ENCODE results near the gene RPS18. TPM values are rescaled to one million over a fixed set of nuclear protein-coding genes. Genes with fewer than 3 reads are reported as not detected.

Gene RPS18
- total and polyA plus RNA-seq, 8 donors, result 1,052 to 3,510 (median 2,017) TPM

DNA sequence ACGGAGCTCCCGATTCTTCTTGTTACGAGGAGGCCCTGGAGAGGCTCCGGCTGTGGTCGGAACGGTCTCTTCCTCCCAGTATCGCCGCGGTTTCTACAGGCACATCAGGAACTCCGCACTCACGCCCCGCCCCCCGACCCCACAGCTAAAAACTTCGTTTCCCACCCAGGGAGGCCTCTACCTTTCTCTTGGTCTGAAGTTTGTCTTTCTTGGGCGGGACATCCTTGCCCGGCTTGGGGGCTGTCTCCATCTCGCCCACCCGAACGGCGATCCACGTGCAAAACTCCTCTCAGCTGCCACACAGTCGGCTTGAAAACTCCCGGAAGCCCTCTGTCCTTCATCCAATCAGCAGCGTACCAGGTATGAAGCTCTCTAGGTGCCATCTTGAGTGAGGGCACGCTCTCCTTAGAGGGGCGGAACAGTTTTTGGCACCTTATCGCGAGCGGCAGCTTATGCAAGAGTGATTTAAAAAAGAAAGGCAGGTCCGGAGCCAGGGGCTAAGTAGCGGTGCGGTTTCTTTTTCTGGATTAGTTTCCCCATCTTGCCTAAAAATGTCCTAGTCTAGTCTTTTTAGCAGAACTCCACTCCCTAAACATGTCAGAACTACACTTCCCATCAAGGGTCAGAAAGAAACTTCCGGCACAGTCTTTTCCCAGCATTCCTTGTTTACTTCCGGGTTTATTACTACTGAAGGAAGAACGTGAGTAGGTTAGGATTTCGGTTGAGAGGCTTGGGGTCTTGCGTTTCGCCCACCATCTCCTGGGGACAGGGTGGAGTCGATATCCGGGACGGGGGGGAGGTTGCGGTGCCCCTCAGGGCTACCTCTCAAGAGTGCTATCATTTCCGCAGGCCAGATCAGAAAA lies 17.3 kb downstream of the RPS18 start, which contains the start of the genes PFDN6 and WDR46:
Gene PFDN6, plus strand, starts transcription at position 681 of the 863 bp plus-strand sequence. CDS start 256 bp downstream, outside the sequence.
Gene WDR46, minus strand, starts transcription at position 319 of the 863 bp plus-strand sequence. Its CDS starts 69 bp downstream, at position 250.
- Histone ChIP-seq H3K4me3 (peak within 1 kb of the TSS; percentile 52 to 66 (median 62)), H3K36me3 (peaks cover 0 to 25% (median 17%) of the 10 kb centered on the region in 3 donors), H3K27me3 (no peaks in the 10 kb centered on the region), H3K9me3 (no peaks in the 10 kb centered on the region), H3K27ac (peak within 1 kb of the TSS in 3 of 4 donors; percentile 28 to 81 (median 58)), H3K4me1 (peaks cover 0 to 12% (median 8%) of the 10 kb centered on the region in 3 donors)
- ATAC-seq (peak; percentile 96 to 98 (median 96)), FAIRE-seq (no peak), DNase-seq (peak; percentile 59 to 86 (median 72))
- 0% methylated on average over 43 of the region's 43 CpGs for WGBS, 2 donors
- TF ChIP-seq, protein P1, sequence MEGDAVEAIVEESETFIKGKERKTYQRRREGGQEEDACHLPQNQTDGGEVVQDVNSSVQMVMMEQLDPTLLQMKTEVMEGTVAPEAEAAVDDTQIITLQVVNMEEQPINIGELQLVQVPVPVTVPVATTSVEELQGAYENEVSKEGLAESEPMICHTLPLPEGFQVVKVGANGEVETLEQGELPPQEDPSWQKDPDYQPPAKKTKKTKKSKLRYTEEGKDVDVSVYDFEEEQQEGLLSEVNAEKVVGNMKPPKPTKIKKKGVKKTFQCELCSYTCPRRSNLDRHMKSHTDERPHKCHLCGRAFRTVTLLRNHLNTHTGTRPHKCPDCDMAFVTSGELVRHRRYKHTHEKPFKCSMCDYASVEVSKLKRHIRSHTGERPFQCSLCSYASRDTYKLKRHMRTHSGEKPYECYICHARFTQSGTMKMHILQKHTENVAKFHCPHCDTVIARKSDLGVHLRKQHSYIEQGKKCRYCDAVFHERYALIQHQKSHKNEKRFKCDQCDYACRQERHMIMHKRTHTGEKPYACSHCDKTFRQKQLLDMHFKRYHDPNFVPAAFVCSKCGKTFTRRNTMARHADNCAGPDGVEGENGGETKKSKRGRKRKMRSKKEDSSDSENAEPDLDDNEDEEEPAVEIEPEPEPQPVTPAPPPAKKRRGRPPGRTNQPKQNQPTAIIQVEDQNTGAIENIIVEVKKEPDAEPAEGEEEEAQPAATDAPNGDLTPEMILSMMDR (IDR thresholded peaks at IDR 0.05), result no peak
- intact Hi-C loops (cut with DNase I), result no loop called here

GRCh38 chr6:33289784-33290315 lies 18.0 kb downstream of the RPS18 start:
- no peaks in the 10 kb centered on the region for H3K9me3 ChIP-seq
- intact Hi-C loops (cut with DNase I), result no loop called here
- peaks cover 0 to 12% (median 8%) of the 10 kb centered on the region in 3 donors for H3K4me1 ChIP-seq
- peak overlapping the region in 1 of 4 donors; percentile 16 for H3K27ac ChIP-seq
- ATAC-seq, result peak in 3 of 4 donors; percentile 4 to 8 (median 6)
- peaks cover 0 to 25% (median 17%) of the 10 kb centered on the region in 3 donors for H3K36me3 ChIP-seq
- TF ChIP-seq, protein P1 (IDR thresholded peaks at IDR 0.05), result no peak
- FAIRE-seq, result no peak
- H3K4me3 ChIP-seq, result peak overlapping the region; percentile 52 to 66 (median 62)
- WGBS, 2 donors, result 2 to 3% methylated on average over 14 of the region's 14 CpGs
- no peaks in the 10 kb centered on the region for H3K27me3 ChIP-seq
- no peak for DNase-seq

DNA sequence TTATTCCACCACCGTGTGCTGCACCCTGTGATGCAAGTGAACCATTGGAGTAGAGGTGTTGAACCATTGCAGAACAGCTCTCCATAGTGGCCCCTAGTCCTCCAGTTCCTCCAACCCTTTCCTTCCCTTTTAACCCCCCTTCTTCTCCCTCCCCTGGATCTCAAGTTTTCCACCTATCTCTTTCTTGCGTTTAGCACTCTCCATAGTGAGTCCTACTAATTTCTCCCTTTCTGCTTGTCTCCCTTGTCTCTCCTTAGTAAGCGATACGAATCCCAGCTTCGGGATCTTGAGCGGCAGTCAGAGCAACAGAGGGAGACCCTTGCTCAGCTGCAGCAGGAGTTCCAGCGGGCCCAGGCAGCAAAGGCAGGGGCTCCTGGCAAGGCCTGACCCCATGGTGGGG lies 18.6 kb downstream of the RPS18 start:
- Histone ChIP-seq H3K27ac (no peak overlapping the region), H3K27me3 (no peaks in the 10 kb centered on the region), H3K36me3 (peaks cover 0 to 25% (median 17%) of the 10 kb centered on the region in 3 donors), H3K4me1 (peaks cover 0 to 12% (median 8%) of the 10 kb centered on the region in 3 donors), H3K4me3 (peak overlapping the region in 2 of 4 donors; percentile 63 to 66), H3K9me3 (no peaks in the 10 kb centered on the region)
- WGBS, 2 donors, result 56 to 61% methylated on average over 7 of the region's 7 CpGs
- intact Hi-C loops (cut with DNase I), result no loop called here
- FAIRE-seq (no peak), ATAC-seq (no peak), DNase-seq (peak in 1 of 6 donors; percentile 44)
- TF ChIP-seq, protein P1 (IDR thresholded peaks at IDR 0.05), result no peak

DNA sequence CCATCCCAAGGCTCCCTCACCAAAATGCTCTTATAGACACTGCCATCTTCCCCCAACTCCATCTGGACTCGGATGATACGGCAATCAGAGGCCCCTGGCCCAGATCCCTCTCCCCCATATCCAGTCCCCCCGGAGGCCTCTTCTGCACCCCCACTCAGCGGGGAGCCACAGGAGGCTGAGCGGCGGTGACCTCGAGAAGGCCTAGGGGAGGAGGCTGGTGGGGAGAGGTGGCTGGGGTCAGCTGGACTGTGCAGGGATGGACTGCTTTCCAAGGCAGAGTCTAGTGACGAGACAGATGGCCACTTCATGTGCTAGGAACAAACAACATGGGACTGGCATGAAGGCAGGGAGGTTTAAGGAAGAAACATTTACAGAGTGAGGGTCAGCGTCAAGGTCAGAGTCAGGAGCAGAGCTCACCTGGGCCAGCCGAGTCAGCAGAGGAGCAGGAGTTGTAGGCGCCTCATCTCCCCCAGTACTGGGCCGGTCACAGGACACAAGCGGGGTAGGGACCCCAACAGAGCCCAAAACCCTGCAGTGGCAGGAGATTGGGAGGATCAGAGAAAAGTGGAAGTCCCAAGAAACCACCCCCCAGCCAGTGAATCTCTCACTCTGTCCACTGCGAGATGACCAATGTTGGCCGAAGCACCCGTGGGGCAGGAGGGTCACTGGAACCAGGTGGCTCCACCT lies 21.3 kb downstream of the RPS18 start:
- intact Hi-C loops (cut with DNase I), result no loop called here
- peaks cover 0 to 11% (median 8%) of the 10 kb centered on the region in 3 donors for H3K36me3 ChIP-seq

More for the DNA sequence above, 21.3 kb downstream of the RPS18 start:
- Histone ChIP-seq H3K4me3 (no peak overlapping the region), H3K4me1 (peaks cover 0 to 13% (median 9%) of the 10 kb centered on the region in 3 donors), H3K9me3 (no peaks in the 10 kb centered on the region), H3K27me3 (no peaks in the 10 kb centered on the region), H3K27ac (no peak overlapping the region)
- DNase-seq (peak in 1 of 6 donors; percentile 42), ATAC-seq (no peak), FAIRE-seq (no peak)
- TF ChIP-seq, protein P1 (IDR thresholded peaks at IDR 0.05), result no peak
- WGBS, 2 donors, result 84 to 91% methylated on average over 16 of the region's 16 CpGs
